LoVo (cell line): ENCODE data around the gene RAB36.

Source experiments
- DNase-seq: peaks from one replicate; pipeline ENCODE4 v3.0.0-alpha.2; 2016; ENCODE audit warnings: low spot score

The RAB36 gene

GRCh38 chr22:23108249-23109078, 36.8 kb upstream of the RAB36 start:
- no peak for DNase-seq

GRCh38 chr22:23109079-23109347, 36.3 kb upstream of the RAB36 start:
- no peak for DNase-seq

- DNase-seq, result no peak
Measured at GRCh38 chr22:23109441-23109978, 35.8 kb upstream of the RAB36 start.

GRCh38 chr22:23110190-23110921, 34.9 kb upstream of the RAB36 start:
- DNase-seq, result no peak

- no peak for DNase-seq
Measured at GRCh38 chr22:23110922-23111527, 34.3 kb upstream of the RAB36 start.

- DNase-seq, result no peak
Measured at GRCh38 chr22:23112472-23113012, 32.7 kb upstream of the RAB36 start.

GRCh38 chr22:23113067-23113846, 32.0 kb upstream of the RAB36 start:
- DNase-seq, result no peak

GRCh38 chr22:23113847-23114720, 31.2 kb upstream of the RAB36 start:
- DNase-seq, result no peak

GRCh38 chr22:23114721-23115020, 30.6 kb upstream of the RAB36 start:
- no peak for DNase-seq

GRCh38 chr22:23115369-23115768, 29.9 kb upstream of the RAB36 start:
- DNase-seq, result no peak

GRCh38 chr22:23115825-23116494, 29.3 kb upstream of the RAB36 start:
- no peak for DNase-seq

- no peak for DNase-seq
Measured at GRCh38 chr22:23116506-23117263, 28.6 kb upstream of the RAB36 start.

- no peak for DNase-seq
Measured at GRCh38 chr22:23117275-23117674, 28.0 kb upstream of the RAB36 start.

GRCh38 chr22:23117891-23118646, 27.2 kb upstream of the RAB36 start:
- no peak for DNase-seq

GRCh38 chr22:23118647-23119493, 26.4 kb upstream of the RAB36 start:
- DNase-seq, result no peak

GRCh38 chr22:23119494-23120414, 25.5 kb upstream of the RAB36 start:
- no peak for DNase-seq

GRCh38 chr22:23120415-23120899, 24.8 kb upstream of the RAB36 start:
- no peak for DNase-seq
